PC-9 (cell line): ENCODE results near the gene KLHL26. TPM values are rescaled to one million over a fixed set of nuclear protein-coding genes. Genes with fewer than 3 reads are reported as not detected.

Source experiments
- BruUV-seq: library from RNA; stranded (reverse); fragments of 400-500 nt; replicated peaks from 2 replicates; lab custom pipeline; 2021; lab: Mats Ljungman, UMichigan
- CTCF ChIA-PET: fragments of 300-600 bp; sonication (Branson Sonifier 250); formaldehyde crosslinking; loops from one replicate; lab custom pipeline; 2022; ENCODE audit warnings: antibody characterized with exemption; lab: Charles Lee
- POLR2A ChIA-PET: fragments of 300-600 bp; sonication (Branson Sonifier 250); formaldehyde crosslinking; loops from one replicate; lab custom pipeline; 2022; ENCODE audit warnings: antibody characterized with exemption; ENCODE audit not compliant: unreplicated experiment; lab: Charles Lee
- DNase-seq, 2 experiments: peaks; one replicate each; pipeline versions ENCODE4 v3.0.0 to v3.0.0-alpha.2; 2015 to 2022; ENCODE audit warnings: mixed read lengths in 1 of 2
- H2AFZ ChIP-seq: fragments of 200-600 bp; sonication (generic); 2 replicates; pipeline ENCODE4 v1.8.1; 2017; ENCODE audit warnings: antibody characterized with exemption
- H3F3A ChIP-seq: fragments of 200-600 bp; sonication (generic); 2 replicates; pipeline ENCODE4 v1.8.1; 2017; ENCODE audit warnings: antibody characterized with exemption, mild to moderate bottlenecking, low read depth; ENCODE audit not compliant: insufficient read depth
- H3K27ac ChIP-seq: fragments of 200-600 bp; sonication (generic); 2 replicates; pipeline ENCODE4 v1.6.1; 2016; ENCODE audit warnings: mixed run types
- H3K27me3 ChIP-seq: fragments of 200-600 bp; sonication (generic); 2 replicates; pipeline ENCODE4 v1.6.1; 2016; ENCODE audit warnings: low read depth, mixed run types; ENCODE audit not compliant: insufficient read depth
- H3K36me3 ChIP-seq: fragments of 200-600 bp; sonication (generic); 2 replicates; pipeline ENCODE4 v1.6.1; 2016; ENCODE audit warnings: low read depth, mixed run types
- H3K4me1 ChIP-seq: fragments of 200-600 bp; sonication (generic); replicated peaks from 2 replicates; pipeline ENCODE4 v1.6.1; 2016; ENCODE audit warnings: mixed run types; ENCODE audit not compliant: insufficient read depth
- H3K4me2 ChIP-seq: fragments of 200-600 bp; sonication (generic); 2 replicates; pipeline ENCODE4 v1.6.1; 2017; ENCODE audit warnings: mixed run types
- H3K4me3 ChIP-seq: fragments of 200-600 bp; sonication (generic); 2 replicates; pipeline ENCODE4 v1.6.1; 2016; ENCODE audit warnings: mixed run types
- H3K79me2 ChIP-seq: fragments of 200-600 bp; sonication (generic); 2 replicates; pipeline ENCODE4 v1.6.1; 2017; ENCODE audit warnings: low read depth, mixed run types
- H3K9me2 ChIP-seq: fragments of 200-600 bp; sonication (generic); 2 replicates; pipeline ENCODE4 v1.8.1; 2017; ENCODE audit warnings: mild to moderate bottlenecking; ENCODE audit not compliant: insufficient read depth
- H3K9me3 ChIP-seq: fragments of 200-600 bp; sonication (generic); 2 replicates; pipeline ENCODE4 v1.8.1; 2016; ENCODE audit warnings: low read depth; ENCODE audit not compliant: insufficient read depth
- H4K20me1 ChIP-seq: fragments of 200-600 bp; sonication (generic); 2 replicates; pipeline ENCODE4 v1.8.1; 2017; ENCODE audit not compliant: insufficient read depth
- EZH2 ChIP-seq: fragments of 200-600 bp; sonication (generic); IDR thresholded peaks from 2 replicates; pipeline ENCODE4 v1.8.0; 2017; ENCODE audit warnings: antibody characterized with exemption, low read depth
- intact Hi-C: fragments of 100-400 bp; cut with micrococcal nuclease; formaldehyde crosslinking; loops from one replicate; pipeline ENCODE4 v1.10.0; 2022; ENCODE audit not compliant: unreplicated experiment
- total RNA-seq: library from RNA; stranded (reverse); gene quantifications from 2 replicates; pipeline ENCODE4 v1.2.3, GENCODE V29; 2021
- TF ChIP-seq, protein P1 (sequence below): fragments of 200-600 bp; sonication (generic); conservative IDR thresholded peaks from 2 replicates; pipeline ENCODE4 v1.6.1; 2017; ENCODE audit warnings: mixed run types, antibody characterized with exemption, mild to moderate bottlenecking, moderate library complexity

The KLHL26 gene
- total RNA-seq, 1 experiment from 2014 or later: 11.8 TPM

DNA sequence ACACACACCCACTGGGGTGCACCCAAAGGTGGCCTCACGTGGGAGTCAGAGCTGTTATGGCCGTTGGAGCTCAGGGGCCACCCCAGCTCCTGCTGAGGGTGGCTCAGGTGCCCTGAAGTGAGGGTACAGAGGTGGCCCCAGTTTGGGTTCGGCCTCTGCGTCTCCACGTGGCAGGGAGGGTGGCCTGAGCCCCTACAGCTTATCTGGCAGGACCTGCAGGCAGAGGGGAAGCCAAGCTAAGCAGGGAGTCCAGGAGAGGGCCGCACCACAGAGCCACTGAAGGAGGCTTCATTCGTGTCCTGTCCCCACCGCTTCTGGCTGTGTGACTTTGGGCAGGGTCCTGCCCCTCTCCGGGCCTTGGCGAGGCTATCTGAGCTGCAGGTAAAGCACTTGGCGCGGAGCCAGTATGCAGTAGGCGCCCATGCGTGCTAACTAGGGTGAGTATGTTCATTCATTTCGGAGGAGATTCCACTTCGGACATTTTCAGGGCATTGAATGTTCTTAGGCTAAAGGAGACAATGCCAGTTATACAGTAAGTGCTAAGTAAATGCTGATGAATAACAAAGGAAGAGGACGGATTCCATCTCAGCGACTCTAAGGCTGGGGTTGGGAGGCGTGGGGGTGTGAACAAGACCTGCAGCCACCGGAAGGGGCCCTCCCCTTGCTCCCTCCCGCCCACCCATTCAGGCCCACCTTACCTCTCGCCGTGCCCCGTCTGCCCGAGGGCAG, 43.3 kb upstream of the KLHL26 start:
- DNase-seq: no peak
- no TSS peak for BruUV-seq
- POLR2A ChIA-PET: interaction anchor here (0.6 kb wide), 1 partner anchor 17 kb away, joined by 7 read pairs; no protein-coding TSS in a partner anchor

DNA sequence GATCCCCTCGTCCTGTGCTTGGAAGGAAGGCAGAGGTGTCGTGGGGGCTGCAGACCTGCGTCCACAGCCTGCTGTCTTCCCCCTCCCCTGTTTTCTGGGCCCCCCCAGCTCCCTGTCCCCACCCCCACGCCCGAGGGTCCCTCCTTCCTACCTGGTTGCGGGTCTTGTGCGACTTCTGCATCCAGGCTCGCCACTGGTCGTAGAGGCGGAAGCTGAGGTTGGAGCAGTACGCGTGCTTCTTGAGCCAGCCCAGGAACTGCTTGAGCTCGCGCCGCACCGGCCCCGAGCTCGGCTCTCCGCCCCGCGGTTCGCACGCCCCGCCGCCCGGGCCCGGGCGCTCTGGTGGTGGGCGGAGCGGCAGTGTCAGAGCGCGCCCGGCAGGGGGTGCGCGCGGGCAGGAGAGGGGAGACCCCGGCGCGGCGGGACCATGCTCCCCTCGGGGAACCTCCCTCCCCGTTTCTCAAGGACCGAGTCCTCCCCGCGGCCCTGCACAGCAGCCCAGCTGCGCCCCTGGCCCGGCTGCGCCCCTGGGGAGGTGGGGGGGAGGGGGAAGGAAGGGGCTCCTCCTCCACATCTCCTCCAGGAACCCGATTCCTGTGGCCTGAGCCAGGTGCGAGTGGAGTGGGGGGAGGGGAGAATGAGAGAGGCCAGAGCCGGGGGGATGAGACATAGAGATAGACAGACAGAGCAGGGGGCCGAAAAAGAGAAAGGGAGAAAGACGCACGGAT, 42.6 kb upstream of the KLHL26 start:
- peak overlapping the region; percentile 61 for H2AFZ ChIP-seq
- ChIA-PET CTCF (interaction anchor here (0.6 to 1.6 kb wide), 4 partner anchors 87 to 344 kb away, joined by 3 to 6 read pairs (median 5); no protein-coding TSS in a partner anchor), POLR2A (interaction anchor here (0.6 kb wide), 1 partner anchor 16 kb away, joined by 7 read pairs; no protein-coding TSS in a partner anchor)
- peak overlapping the region; percentile 80 for H3K4me2 ChIP-seq
- no peaks in the 10 kb centered on the region; the same call in 1 of the 2 replicates for H3K36me3 ChIP-seq
- H4K20me1 ChIP-seq: no peaks in the 10 kb centered on the region
- no peak overlapping the region for H3K27ac ChIP-seq
- H3K4me1 ChIP-seq: peaks cover 13% of the 10 kb centered on the region; the same call in 1 of the 2 replicates
- no peak for TF ChIP-seq EZH2
- TF ChIP-seq, protein P1, sequence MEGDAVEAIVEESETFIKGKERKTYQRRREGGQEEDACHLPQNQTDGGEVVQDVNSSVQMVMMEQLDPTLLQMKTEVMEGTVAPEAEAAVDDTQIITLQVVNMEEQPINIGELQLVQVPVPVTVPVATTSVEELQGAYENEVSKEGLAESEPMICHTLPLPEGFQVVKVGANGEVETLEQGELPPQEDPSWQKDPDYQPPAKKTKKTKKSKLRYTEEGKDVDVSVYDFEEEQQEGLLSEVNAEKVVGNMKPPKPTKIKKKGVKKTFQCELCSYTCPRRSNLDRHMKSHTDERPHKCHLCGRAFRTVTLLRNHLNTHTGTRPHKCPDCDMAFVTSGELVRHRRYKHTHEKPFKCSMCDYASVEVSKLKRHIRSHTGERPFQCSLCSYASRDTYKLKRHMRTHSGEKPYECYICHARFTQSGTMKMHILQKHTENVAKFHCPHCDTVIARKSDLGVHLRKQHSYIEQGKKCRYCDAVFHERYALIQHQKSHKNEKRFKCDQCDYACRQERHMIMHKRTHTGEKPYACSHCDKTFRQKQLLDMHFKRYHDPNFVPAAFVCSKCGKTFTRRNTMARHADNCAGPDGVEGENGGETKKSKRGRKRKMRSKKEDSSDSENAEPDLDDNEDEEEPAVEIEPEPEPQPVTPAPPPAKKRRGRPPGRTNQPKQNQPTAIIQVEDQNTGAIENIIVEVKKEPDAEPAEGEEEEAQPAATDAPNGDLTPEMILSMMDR: peak; percentile 88
- H3K4me3 ChIP-seq: peak overlapping the region; percentile 54; the same call in 1 of the 2 replicates
- intact Hi-C loops: loop anchor here (5.0 kb wide), 1 partner anchor 253 kb away; no protein-coding TSS in a partner anchor
- H3K27me3 ChIP-seq: no peaks in the 10 kb centered on the region
- peaks cover 14% of the 10 kb centered on the region; the same call in 1 of the 2 replicates for H3K79me2 ChIP-seq
- peak; percentile 54 to 71 for DNase-seq
- no TSS peak for BruUV-seq
- no peaks in the 10 kb centered on the region for H3K9me2 ChIP-seq
- H3F3A ChIP-seq: peaks cover 49% of the 10 kb centered on the region; the same call in 1 of the 2 replicates
- no peaks in the 10 kb centered on the region for H3K9me3 ChIP-seq

More for the DNA sequence above, 43.3 kb upstream of the KLHL26 start:
- H2AFZ ChIP-seq: no peak overlapping the region
- no peaks in the 10 kb centered on the region for H4K20me1 ChIP-seq
- TF ChIP-seq EZH2: no peak
- TF ChIP-seq, protein P1: no peak
- H3K9me3 ChIP-seq: no peaks in the 10 kb centered on the region
- H3K36me3 ChIP-seq: no peaks in the 10 kb centered on the region; the same call in 1 of the 2 replicates
- no peaks in the 10 kb centered on the region for H3K27me3 ChIP-seq
- peak overlapping the region; percentile 80 for H3K4me2 ChIP-seq
- peaks cover 13% of the 10 kb centered on the region; the same call in 1 of the 2 replicates for H3K4me1 ChIP-seq
- no peaks in the 10 kb centered on the region for H3K9me2 ChIP-seq
- H3K4me3 ChIP-seq: no peak overlapping the region
- peaks cover 49% of the 10 kb centered on the region; the same call in 1 of the 2 replicates for H3F3A ChIP-seq
- H3K79me2 ChIP-seq: peaks cover 14% of the 10 kb centered on the region; the same call in 1 of the 2 replicates
- H3K27ac ChIP-seq: no peak overlapping the region
- intact Hi-C loops: loop anchor here (5.0 kb wide), 1 partner anchor 254 kb away; no protein-coding TSS in a partner anchor
- CTCF ChIA-PET: interaction anchor here (0.8 to 1.6 kb wide), 2 partner anchors 86 to 254 kb away, joined by 3 to 6 read pairs; no protein-coding TSS in a partner anchor
